Hepatic stellate cell (primary cell): ENCODE data around the gene XXYLT1.

Experiments used
- DNase-seq: peaks from one replicate; pipeline ENCODE4 v3.0.0; 2011; ENCODE audit warnings: low spot score

XXYLT1 gene

GRCh38 chr3:195151402-195151801 is 119.6 kb downstream of the XXYLT1 start:
- DNase-seq = no peak

GRCh38 chr3:195150181-195151118 is 120.5 kb downstream of the XXYLT1 start:
- peak; percentile 89 for DNase-seq

DNA sequence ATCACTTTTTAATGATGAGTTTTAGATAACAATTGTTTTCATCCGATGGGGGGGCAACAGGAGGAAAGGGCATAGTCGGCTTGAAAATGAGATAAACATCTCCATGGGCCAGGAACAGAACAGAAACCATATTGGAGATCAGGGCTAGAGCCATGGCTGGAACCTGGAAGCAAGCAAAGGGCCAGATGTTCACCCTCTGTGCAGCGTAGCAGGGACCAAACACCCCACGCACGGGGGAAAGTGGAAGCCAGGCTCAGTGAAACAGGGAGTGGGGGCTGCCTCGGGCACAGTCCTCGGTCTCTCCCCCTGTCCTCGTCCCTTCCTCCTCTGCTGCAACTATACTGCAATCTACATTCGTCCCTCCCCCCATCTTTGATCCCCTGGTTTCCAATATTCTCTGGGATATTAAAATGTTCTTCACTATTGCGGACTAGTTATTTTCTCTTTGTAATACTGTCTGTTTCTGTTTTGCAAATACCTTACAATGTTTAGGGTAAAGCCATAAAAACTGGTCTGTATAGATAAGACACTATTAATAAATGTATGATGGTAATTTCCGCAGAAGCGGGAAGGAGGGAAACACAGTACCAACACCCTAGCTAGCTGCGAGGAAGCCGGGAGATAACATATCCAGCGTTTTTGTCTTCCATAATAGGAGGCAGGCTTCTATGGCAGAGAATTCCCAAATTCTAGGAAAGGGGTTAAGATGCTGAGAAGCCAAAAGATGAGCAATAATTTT is 121.5 kb downstream of the XXYLT1 start:
- DNase-seq = no peak

GRCh38 chr3:195148549-195148948 is 122.4 kb downstream of the XXYLT1 start:
- DNase-seq = no peak

GRCh38 chr3:195147649-195148080 is 123.3 kb downstream of the XXYLT1 start:
- no peak for DNase-seq

GRCh38 chr3:195146131-195146530 is 124.8 kb downstream of the XXYLT1 start:
- no peak for DNase-seq

- no peak for DNase-seq
Measured at GRCh38 chr3:195145579-195145978, 125.4 kb downstream of the XXYLT1 start.

DNA sequence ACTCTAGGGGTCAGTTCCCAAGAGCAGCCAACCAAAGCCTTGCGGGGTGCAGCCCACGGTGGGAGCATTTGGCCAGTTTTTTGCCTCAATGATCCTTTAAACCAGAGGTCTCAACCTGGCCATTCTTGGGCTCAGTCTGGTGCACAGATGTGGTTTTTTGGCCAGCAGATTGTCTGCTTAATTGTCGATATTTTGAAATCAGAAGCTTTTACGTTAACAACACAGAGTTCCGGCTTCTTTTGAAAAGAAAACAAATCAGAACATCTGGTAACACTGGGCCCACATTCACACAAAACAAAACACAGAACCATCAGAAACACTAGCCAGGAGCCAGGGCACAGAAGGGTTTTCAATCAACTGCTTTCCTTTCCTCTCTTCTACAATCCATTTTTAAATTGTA is 127.7 kb downstream of the XXYLT1 start:
- DNase-seq = no peak

GRCh38 chr3:195142519-195142918 is 128.4 kb downstream of the XXYLT1 start:
- DNase-seq = no peak

DNA sequence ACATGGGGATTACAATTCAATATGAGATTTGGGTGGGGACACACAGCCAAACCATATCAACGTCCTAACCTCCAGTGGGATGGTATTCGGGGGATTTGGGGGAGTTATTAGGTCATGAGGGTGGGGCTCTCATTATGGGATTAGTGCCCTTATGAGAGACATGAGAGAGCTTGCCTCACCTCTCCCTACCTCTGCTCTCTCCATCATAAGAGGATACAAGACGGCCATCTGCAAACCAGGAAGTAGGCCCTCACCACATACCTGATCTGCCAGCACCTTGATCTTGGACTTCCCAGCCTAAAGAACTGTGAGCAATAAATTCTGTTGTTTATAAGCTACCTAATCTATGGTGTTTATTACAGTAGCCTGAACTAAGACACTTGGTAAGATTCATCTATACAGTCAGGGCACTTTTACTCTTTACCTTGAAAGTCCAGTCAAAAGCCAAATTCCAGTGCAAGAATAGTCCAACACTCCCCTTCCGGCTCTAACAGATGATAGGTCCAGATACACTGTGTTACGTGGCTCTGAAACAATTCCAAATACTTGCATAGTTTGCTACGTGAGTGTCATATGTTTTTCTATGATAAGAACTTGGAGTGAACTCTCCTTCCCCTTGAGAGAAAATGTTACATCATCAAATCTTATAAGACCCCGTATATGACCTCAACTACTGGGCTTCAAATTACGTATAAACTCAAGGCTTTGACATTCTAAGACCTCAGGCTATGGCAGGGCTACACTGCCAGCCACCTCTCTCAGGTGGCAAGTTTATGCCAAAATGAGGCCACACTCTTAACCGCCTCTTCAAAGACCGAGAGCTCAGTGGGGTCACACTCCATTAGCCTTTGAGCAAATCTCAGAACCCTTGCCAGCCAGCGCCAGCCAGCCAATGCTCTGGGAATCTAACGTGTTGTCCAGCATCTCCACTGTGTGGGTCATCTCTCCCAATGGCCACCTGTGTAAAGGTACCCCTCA is 129.9 kb downstream of the XXYLT1 start:
- DNase-seq = no peak

DNA sequence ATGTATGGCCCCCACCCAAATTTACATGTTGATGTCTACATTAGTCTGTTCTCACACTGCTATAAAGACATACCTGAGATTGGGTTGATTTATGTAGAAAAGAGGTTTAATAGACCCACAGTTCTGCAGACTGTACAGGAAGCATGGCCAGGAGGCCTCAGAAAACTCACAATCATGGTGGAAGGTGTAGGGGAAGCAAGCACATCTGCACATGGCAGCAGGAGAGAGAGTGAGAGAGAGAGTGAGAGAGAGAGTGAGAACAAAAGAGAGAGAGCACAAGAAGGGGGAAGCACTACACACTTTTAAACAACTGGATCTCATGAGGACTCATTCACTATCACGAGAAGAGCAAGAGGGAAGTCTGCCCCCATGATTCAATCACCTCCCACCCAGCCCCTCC is 130.5 kb downstream of the XXYLT1 start:
- DNase-seq = no peak

DNA sequence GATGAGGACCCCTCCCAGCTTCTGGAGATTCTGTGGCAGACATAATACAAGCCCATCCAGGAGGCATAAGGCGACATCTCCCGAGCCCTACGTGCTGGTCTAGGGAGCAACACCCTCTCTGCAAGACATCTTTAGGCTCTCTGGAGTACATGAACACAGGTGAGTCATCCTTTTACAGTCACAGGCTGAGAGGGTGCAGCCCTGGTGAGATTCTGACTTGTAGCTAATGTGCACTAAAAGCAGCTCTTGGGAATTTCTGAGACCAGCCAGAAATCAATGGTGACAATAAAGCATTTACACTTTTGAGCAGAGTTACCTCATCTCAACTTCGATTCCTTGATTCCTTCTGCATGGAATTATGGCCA is 131.1 kb downstream of the XXYLT1 start:
- DNase-seq = no peak

- DNase-seq = no peak
Measured at GRCh38 chr3:195139091-195139875, 131.7 kb downstream of the XXYLT1 start.

DNA sequence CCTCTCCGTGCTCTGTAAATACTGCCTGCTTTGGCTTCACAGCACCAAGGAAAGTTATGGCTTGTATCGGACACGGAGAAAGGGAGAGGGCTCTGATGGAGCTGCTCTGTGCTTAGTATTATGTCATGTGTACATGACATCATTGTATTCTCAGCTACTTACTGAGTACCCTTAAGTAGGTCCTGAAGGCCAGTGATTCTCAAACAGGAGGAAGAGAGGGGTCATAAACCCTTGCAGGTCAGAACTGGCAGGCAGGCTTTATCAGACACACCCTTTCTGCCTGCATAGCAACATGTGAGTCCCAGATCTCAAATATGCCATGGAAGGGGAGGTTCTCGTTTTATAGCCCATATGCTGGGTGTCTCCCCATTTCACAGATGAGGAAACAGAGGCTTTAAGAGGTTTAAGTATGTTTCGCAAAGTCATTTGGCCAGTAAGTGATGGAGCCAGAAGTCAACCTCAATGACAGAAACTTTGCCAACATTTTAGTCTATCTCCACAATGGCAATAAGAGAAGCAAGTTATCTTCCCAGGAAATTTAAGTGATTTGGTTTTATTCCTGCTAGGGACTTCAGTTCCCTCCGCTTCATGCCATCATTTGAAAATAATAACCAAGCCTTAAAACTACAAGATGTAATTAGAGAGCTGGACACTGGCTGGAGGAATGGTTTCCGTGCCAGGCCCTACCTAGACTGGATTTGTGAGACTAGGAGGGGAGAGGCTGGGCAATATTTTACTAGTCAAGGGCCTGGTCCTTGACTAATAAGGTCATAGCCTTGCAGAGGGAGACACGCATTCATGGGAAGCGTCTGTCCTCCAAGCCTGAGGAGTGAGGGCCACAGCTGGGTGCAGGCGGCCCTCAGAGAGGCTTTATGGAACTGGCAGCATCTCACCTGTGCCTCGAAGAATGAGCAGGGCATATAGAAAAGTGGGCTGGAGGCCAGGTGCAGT is 133.0 kb downstream of the XXYLT1 start:
- DNase-seq = no peak

DNA sequence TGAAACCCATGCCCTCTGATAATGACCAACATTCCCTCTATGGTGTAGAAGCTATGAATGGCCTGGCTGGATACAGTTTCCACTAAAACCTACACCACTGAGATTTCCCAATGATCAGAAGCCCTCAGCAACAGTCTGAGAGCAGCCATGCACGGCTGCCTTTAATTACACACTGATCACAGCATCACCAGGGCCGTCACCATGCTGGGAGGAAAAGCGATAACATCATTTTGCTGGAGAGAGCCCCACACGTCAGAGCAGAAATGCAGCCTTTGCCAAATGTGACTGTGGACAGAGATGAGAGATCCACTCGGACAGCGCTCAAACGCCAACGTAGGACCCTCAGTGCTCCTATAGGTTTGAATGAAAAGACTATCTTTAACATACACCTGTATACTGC is 135.0 kb downstream of the XXYLT1 start:
- no peak for DNase-seq

- no peak for DNase-seq
Measured at GRCh38 chr3:195134431-195134830, 136.5 kb downstream of the XXYLT1 start.

DNA sequence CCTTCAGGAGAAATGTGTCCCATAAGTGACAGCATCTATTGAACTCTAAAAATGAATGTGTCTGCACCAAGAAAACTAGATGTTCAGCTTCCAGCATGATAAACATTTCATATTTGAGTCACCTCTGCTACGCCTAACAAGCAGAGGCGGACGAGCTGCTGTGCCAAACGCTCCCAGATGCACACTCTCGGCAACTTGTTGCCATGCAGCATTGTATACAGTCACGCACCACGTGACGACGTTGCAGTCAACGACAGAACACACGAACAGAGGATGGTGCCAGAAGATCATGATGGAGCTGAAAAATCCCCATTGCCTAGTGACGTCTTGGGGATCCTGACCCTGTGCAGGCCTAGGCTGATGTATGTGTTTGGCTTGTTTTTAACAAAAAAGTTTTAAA is 137.5 kb downstream of the XXYLT1 start:
- no peak for DNase-seq

- no peak for DNase-seq
Measured at GRCh38 chr3:195133013-195133412, 137.9 kb downstream of the XXYLT1 start.

DNA sequence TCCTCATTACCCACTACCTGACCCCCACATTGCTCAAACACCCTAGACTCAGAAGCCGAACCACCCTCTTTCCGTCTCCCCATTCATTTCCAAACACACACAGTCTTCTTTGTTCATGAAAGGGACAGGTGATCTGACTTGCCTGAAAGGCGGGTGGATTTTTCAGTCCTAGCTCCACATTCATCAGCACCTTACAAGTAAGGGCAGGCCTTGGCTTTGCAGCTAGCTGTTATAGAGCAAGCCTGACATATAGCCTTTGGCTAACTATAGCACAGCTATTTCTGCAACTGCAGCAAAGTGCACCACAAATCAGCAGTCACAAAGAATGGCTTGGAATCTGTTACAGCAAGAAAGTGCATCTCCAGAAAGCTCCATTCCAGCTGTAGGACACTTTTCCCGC is 139.8 kb downstream of the XXYLT1 start:
- DNase-seq = no peak
